NT2/D1 (cell line): Measurements from ENCODE around the gene FBLN1.

ENCODE experiments used
- SUZ12 ChIP-seq: IDR thresholded peaks from 2 replicates; pipeline ENCODE4 v1.6.1; 2011; ENCODE audit not compliant: insufficient read length, insufficient read depth; ENCODE audit errors: extremely low read depth
- YY1 ChIP-seq: IDR thresholded peaks from 2 replicates; pipeline ENCODE4 v1.6.1; 2011; ENCODE audit not compliant: insufficient read length, insufficient read depth
- ZNF274 ChIP-seq: IDR thresholded peaks from 2 replicates; pipeline ENCODE4 v1.6.1; 2011; ENCODE audit warnings: mild to moderate bottlenecking, low read depth, low read length

DNA sequence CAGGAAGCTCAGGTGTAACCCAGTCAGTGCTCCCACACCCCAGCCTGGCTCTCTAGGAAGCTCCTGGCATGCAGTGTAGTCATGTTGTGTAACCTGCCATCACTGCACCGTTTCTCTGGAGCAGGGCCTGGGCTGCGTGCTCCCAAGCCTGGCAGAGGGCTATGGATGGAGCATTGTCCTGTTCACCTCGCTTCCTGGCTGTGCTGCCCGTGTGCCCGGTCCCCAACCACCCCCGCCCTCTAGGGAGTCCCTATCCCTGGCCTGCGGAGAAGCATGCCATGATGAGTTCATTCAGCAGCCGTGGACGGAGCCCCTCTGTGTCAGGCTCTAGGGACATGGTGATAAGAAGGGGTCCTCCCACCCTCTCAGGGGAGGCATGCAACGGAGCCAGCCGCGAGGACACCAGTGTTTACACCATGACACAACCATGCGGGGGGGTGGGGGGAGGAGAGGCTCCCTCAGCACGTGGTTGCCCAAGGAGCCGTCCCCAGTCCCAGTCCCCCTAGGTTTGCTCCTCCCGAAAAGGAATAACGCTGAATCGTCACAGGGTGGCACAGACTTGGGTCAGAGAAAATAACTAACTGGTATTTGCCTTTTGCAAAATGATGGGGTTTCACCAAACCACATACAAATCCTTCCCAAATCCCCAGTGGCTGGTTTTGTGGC is 73.1 kb downstream of the FBLN1 start:
- no peak for TF ChIP-seq YY1
- TF ChIP-seq SUZ12 = no peak
- TF ChIP-seq ZNF274 = no peak
